Type B pancreatic cell (in vitro differentiated cells): Measurements from ENCODE around the gene MOB4. TPM values are rescaled to one million over a fixed set of nuclear protein-coding genes. Genes with fewer than 3 reads are reported as not detected.
A peak's percentile ranks its signal among the peaks of the same experiment; 100 is the strongest.

ENCODE experiments used
- DNase-seq: peaks from one replicate; pipeline ENCODE4 v3.0.0; 2021; ENCODE audit warnings: mixed read lengths; ENCODE audit not compliant: unreplicated experiment; ENCODE audit errors: extremely low spot score
- H3K27ac Mint-ChIP-seq: 2 replicates; pipeline ENCODE4 v1.8.0; 2021; ENCODE audit warnings: mild to moderate bottlenecking, mixed read lengths
- H3K27me3 Mint-ChIP-seq: 2 replicates; pipeline ENCODE4 v1.8.0; 2021; ENCODE audit warnings: mixed read lengths
- H3K36me3 Mint-ChIP-seq: 2 replicates; pipeline ENCODE4 v1.8.0; 2021; ENCODE audit warnings: mixed read lengths
- H3K4me1 Mint-ChIP-seq: one replicate; pipeline ENCODE4 v1.8.0; 2021; ENCODE audit warnings: mixed read lengths; ENCODE audit not compliant: unreplicated experiment
- H3K4me3 Mint-ChIP-seq: 2 replicates; pipeline ENCODE4 v1.8.0; 2021; ENCODE audit warnings: mild to moderate bottlenecking, mixed read lengths
- H3K9me3 Mint-ChIP-seq: 2 replicates; pipeline ENCODE4 v1.8.0; 2021; ENCODE audit warnings: mixed read lengths
- CTCF ChIP-seq: fragments of 200-600 bp; sonication (generic); conservative IDR thresholded peaks from 2 replicates; pipeline ENCODE4 v1.5.0; 2021; ENCODE audit warnings: antibody characterized with exemption, mild to moderate bottlenecking
- total RNA-seq: library from RNA; stranded (reverse); gene quantifications from 2 replicates; pipeline ENCODE4 v1.2.1, GENCODE V29; 2021; ENCODE audit warnings: low replicate concordance

Gene MOB4
- total RNA-seq, 1 donor from 2014 or later: 30.7 TPM

GRCh38 chr2:197504000-197504399 lies 11.9 kb upstream of the MOB4 start:
- Mint-ChIP-seq H3K9me3 (no peaks in the 10 kb centered on the region), H3K27ac (no peak overlapping the region), H3K4me1 (peaks cover 10% of the 10 kb centered on the region), H3K27me3 (no peaks in the 10 kb centered on the region), H3K36me3 (peaks cover 19% of the 10 kb centered on the region), H3K4me3 (no peak overlapping the region)
- DNase-seq: no peak
- TF ChIP-seq CTCF: no peak

GRCh38 chr2:197504512-197504911 lies 11.4 kb upstream of the MOB4 start:
- H3K36me3 Mint-ChIP-seq: peaks cover 19% of the 10 kb centered on the region
- H3K27ac Mint-ChIP-seq: no peak overlapping the region
- H3K27me3 Mint-ChIP-seq: no peaks in the 10 kb centered on the region
- H3K4me3 Mint-ChIP-seq: no peak overlapping the region
- no peak for TF ChIP-seq CTCF
- peaks cover 10% of the 10 kb centered on the region for H3K4me1 Mint-ChIP-seq
- H3K9me3 Mint-ChIP-seq: no peaks in the 10 kb centered on the region
- no peak for DNase-seq

- no peak for TF ChIP-seq CTCF
- Mint-ChIP-seq H3K9me3 (no peaks in the 10 kb centered on the region), H3K4me1 (peaks cover 8% of the 10 kb centered on the region), H3K27ac (no peak overlapping the region), H3K4me3 (no peak overlapping the region), H3K36me3 (peaks cover 13% of the 10 kb centered on the region), H3K27me3 (no peaks in the 10 kb centered on the region)
- DNase-seq: no peak
These were observed 9.2 kb upstream of the MOB4 start for GRCh38 chr2:197506658-197507057.

- no peak overlapping the region for H3K4me3 Mint-ChIP-seq
- H3K4me1 Mint-ChIP-seq: peaks cover 18% of the 10 kb centered on the region
- DNase-seq: no peak
- H3K27ac Mint-ChIP-seq: no peak overlapping the region
- H3K36me3 Mint-ChIP-seq: no peaks in the 10 kb centered on the region
- no peaks in the 10 kb centered on the region for H3K9me3 Mint-ChIP-seq
- H3K27me3 Mint-ChIP-seq: no peaks in the 10 kb centered on the region
- no peak for TF ChIP-seq CTCF
These were observed 2.0 kb upstream of the MOB4 start for GRCh38 chr2:197513915-197514314.

DNA sequence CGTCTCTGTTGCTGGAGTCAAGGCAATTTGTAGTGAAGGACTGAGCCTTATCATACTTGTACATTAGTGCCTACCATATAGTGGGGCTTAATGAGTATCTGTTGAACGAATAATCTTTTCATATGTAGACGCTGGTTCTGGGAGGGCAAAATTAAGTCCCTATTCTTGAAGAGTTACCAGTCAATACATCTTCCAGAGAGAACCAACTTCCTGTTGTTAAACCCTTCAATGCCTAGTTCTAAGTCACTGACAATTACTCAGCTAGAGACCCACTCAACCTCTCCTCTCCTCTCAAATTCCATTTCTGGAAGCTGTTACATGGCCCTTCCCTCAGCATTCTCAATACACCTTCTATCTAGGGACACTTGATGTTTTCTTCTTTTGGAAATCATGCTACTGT lies 1.1 kb upstream of the MOB4 start:
- Mint-ChIP-seq H3K4me1 (peaks cover 18% of the 10 kb centered on the region), H3K4me3 (peak overlapping the region; percentile 97), H3K9me3 (no peaks in the 10 kb centered on the region), H3K36me3 (peaks cover 4% of the 10 kb centered on the region), H3K27me3 (no peaks in the 10 kb centered on the region), H3K27ac (peak overlapping the region; percentile 84)
- DNase-seq: no peak
- TF ChIP-seq CTCF: no peak

- H3K4me1 Mint-ChIP-seq: peaks cover 18% of the 10 kb centered on the region
- no peak for DNase-seq
These were observed 539 bp upstream of the MOB4 start for GRCh38 chr2:197515315-197515738.

More at GRCh38 chr2:197515315-197515738, 539 bp upstream of the MOB4 start:
- Mint-ChIP-seq H3K36me3 (peaks cover 6% of the 10 kb centered on the region), H3K4me3 (peak overlapping the region; percentile 97), H3K9me3 (peaks cover 1% of the 10 kb centered on the region), H3K27me3 (no peaks in the 10 kb centered on the region), H3K27ac (peak overlapping the region; percentile 84)
- no peak for TF ChIP-seq CTCF
